GM12801 (cell line): ENCODE data around the gene RPLP2.

Source experiments
- TF ChIP-seq, protein P1 (sequence below): IDR thresholded peaks from one replicate; pipeline ENCODE4 v1.5.1; 2011; ENCODE audit warnings: control low read depth; ENCODE audit not compliant: insufficient read length; ENCODE audit errors: extremely low read depth

The RPLP2 gene

DNA sequence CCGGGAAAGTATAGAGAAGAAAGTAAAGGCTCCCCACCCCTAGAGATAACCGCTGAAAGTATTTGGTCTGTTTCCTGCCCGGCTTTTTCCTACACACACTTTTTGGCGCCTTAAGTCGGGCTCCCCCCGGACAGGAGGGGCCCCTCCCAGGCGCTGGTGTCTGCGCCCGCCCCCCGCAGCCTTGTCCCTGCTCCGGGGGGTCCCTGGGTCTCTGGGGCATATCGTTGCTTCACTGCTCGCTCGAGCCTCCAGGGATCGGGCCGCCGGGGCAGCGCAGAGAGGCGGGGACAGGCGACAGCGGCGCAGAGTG is 17.0 kb downstream of the RPLP2 start:
- TF ChIP-seq, protein P1, sequence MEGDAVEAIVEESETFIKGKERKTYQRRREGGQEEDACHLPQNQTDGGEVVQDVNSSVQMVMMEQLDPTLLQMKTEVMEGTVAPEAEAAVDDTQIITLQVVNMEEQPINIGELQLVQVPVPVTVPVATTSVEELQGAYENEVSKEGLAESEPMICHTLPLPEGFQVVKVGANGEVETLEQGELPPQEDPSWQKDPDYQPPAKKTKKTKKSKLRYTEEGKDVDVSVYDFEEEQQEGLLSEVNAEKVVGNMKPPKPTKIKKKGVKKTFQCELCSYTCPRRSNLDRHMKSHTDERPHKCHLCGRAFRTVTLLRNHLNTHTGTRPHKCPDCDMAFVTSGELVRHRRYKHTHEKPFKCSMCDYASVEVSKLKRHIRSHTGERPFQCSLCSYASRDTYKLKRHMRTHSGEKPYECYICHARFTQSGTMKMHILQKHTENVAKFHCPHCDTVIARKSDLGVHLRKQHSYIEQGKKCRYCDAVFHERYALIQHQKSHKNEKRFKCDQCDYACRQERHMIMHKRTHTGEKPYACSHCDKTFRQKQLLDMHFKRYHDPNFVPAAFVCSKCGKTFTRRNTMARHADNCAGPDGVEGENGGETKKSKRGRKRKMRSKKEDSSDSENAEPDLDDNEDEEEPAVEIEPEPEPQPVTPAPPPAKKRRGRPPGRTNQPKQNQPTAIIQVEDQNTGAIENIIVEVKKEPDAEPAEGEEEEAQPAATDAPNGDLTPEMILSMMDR: no peak

DNA sequence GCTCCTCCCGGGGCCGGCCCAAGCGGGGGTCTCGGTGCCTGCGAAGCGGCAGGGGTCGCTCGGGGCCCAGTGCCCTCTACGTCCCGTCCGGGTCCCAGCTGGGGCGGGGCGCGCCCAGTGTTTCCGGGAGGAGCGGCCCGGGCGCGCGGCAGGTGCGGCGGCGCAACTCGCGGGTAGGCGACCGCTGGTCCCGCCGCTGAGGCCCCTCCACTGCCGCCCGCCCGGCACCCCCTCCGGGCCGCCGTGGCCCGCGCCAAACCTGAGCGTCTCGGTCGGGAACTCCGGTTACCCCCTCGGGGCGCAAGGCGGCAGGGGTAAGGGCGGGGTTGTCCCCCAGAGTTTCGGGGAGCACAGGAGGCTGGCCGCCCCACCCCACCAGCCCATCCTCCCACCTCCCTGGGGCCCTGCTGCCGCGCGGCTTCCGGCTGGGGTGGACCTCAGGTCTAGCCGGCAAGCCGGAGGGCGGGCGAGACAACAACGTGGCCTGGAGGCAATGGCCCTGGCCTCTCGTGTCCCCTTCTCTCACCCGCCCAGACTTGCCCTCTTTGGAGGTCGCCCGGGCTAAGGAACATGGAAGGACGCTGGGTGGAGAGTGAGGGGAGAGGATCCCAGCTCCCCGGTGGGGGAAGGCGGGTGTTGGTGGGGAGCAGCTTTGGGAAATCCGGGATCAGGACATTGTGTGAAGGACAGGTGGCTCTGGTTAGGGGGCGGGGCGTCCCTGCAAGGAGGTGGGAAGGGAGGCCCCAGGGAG is 17.6 kb downstream of the RPLP2 start:
- TF ChIP-seq, protein P1: no peak

DNA sequence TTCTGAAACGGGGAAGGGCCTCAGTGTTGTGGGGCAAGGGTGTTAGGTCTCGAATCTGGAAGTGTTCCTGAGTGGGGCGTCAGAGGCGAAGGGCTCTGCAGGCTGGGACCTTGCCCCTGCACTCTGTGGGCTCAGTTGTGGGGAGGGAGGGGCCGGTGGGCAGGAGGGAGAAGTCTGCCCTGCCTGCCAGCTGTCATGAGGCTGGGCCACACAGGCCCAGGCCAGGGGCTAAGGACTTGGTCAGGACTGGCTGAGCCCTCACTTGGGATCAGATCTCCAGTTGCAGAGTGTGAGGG is 18.1 kb downstream of the RPLP2 start, which contains the start of gene CRACR2B:
CRACR2B (plus strand) TSS at position 23 of the 296 bp plus-strand sequence. CDS start 689 bp downstream, outside the sequence.
- TF ChIP-seq, protein P1: no peak

DNA sequence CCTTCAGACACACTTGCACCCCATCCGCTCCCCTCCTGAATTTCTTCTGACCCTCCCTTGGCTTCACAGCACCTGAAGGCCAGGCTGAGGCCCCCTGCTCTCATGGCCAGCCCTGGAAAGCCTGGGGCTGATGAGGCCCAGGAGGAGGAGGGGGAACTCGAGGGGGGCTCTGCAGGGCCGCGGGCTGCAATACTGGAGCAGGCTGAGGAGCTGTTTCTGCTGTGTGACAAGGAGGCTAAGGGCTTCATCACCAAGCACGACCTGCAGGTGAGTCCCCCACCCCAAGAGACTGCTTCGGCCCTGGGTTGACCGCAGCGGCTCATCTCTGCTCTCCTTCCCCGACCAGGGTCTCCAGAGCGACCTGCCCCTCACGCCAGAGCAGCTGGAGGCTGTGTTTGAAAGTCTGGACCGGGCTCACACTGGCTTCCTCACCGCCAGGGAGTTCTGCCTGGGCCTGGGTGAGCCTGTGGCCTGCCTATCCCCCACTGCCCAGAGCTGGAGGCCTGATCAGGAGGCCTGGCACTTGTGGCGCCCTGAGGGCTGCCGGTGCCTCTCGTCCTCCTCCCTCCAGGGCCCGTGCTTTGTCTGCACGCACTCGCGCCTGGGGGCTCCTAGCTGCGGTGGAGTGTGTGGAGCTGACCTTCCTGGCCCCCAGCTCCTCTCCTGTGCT is 18.9 kb downstream of the RPLP2 start:
- TF ChIP-seq, protein P1: no peak

DNA sequence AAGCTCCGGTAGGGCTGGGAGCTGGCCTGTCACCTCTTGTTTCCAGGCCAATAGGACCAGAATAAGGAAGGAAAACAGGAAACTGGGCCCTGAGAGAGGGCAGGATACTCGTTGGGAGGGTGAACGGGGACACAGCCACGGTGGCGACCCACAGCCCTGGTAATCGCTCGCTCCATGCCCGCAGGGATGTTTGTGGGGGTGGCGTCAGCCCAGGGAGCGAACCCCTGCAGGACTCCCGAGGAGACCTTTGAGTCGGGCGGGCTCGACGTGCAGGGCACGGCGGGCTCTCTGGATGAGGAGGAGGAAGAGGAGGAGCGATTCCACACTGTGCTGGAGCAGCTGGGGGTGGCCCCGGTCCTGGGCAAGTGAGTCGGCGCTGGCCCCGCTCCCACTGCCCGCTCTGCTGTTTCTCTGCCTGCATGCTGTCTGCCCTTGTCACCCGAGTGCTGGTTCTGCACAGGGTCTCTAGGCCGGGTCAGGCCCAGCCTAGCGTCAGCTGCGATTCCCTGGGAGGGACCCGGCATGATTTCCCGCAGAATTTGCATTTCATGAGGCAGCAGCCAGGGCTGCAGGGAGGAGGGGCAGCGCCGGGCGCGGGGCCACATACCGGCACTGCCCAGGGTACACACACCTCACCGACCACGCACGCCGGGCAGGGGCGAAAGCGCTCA is 19.5 kb downstream of the RPLP2 start:
- TF ChIP-seq, protein P1: no peak

DNA sequence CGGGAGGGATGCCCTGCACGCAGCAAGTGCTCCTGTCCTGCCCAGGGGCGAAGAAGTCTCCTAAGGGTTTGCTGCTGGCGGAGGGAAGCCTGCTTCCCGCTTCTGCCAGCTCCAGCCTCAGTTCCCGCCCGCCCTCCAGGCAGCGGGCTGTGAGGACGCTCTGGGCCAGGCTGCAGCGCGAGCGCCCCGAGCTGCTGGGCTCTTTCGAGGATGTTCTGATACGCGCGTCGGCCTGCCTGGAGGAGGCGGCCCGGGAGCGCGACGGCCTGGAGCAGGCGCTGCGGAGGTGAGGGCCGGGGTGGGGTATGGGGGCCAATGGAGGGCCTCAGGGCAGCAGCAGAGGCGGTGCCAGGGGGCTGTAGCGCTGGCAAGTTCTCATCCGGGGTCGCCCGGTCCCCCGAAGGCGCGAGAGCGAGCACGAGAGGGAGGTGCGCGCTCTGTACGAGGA is 20.1 kb downstream of the RPLP2 start:
- TF ChIP-seq, protein P1: no peak

DNA sequence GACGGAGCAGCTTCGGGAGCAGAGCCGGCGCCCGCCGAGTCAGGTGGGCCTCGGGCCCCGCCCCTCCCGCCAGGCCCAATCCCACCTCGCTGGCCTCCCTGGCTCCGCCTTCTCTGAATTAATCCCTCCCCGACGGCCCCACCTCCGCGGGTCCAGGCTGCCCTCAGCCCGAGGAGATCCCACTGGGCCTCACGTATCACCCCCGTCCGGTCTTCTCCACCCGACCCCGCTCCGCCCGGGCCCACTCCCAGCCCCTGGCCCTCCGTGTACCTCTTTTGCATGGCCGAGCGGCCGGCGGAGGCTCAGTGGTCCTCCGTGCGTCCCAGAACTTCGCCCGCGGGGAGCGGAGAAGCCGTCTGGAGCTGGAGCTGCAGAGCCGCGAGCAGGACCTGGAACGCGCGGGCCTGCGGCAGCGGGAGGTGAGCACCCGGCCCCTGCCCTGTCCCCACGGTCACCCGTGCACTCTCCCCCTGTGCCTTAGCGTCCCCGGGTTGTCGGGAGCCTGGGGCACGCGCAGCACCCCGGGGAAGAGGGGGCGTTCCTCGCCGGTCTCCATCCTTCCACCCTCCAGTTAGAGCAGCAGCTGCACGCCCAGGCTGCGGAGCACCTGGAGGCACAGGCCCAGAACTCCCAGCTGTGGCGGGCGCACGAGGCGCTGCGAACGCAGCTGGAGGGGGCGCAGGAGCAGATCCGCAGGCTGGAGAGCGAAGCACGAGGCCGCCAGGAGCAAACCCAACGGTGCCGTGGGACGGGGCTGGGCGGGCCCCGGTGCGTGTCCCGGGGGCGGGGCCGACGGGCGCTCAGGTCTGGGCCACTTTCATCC is 20.7 kb downstream of the RPLP2 start:
- TF ChIP-seq, protein P1: no peak
